ENCODE data around the gene CUL1. TPM values are rescaled to one million over a fixed set of nuclear protein-coding genes. Genes with fewer than 3 reads are reported as not detected.
A peak's percentile ranks its signal among the peaks of the same experiment; 100 is the strongest.

CUL1 gene
- total RNA-seq, 2 experiments from 2014 or later = 40.5 to 56.6 TPM

DNA sequence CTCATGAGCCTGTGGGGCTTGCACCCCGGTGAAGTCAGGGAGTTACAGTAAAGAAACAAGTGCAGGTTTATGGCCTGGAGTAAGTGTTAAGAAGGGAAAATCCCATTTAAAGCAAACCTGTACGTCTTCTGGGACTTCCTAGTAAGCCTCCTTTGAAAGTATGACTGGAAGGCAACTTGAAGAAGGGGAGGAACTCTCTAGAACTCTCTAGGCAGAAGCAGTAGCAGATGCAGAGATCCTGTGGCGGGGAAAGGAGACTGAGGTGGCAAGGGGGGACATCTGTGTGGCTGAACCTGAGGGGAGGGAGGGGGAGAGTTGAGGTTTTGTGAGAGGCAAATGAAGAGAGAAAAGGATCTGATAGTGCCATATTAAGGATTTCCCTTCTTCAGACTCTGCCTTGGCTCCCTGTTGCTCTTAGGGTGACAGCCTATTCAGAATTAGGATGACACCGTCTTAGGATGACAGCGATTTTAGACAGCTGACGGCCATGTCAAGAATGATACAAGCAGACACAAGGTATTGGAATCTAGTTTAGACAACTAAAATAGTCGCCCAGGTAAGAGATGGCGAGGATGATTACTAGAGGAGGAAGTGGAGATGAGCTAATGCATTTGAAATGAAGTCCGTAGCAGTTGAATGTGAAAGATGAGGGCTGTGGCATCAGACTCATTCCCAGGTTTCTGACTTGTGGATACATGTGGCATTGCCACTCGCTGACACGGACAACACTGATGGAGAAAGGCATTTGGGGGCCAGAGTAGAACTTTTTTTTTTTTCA lies 29.0 kb downstream of the CUL1 start:
- TF ChIP-seq EZH2phosphoT487 (IDR thresholded peaks at IDR 0.05; ENCODE audit: borderline replicate concordance, low read depth, low read length) = no peak
- TF ChIP-seq, protein P1, sequence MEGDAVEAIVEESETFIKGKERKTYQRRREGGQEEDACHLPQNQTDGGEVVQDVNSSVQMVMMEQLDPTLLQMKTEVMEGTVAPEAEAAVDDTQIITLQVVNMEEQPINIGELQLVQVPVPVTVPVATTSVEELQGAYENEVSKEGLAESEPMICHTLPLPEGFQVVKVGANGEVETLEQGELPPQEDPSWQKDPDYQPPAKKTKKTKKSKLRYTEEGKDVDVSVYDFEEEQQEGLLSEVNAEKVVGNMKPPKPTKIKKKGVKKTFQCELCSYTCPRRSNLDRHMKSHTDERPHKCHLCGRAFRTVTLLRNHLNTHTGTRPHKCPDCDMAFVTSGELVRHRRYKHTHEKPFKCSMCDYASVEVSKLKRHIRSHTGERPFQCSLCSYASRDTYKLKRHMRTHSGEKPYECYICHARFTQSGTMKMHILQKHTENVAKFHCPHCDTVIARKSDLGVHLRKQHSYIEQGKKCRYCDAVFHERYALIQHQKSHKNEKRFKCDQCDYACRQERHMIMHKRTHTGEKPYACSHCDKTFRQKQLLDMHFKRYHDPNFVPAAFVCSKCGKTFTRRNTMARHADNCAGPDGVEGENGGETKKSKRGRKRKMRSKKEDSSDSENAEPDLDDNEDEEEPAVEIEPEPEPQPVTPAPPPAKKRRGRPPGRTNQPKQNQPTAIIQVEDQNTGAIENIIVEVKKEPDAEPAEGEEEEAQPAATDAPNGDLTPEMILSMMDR (conservative IDR thresholded peaks at IDR 0.05; ENCODE audit: low read length) = no peak
- no peak overlapping the region for H3K27ac ChIP-seq (ENCODE audit: low read depth, low read length, poor library complexity, severe bottlenecking)
- intact Hi-C loops (cut with micrococcal nuclease; ENCODE audit: unreplicated experiment) = no loop called here
- ChIA-PET CTCF (ENCODE audit: unreplicated experiment) (no interaction called here), POLR2A (interaction anchor here (1.7 kb wide), 1 partner anchor 25 kb away, joined by 3 read pairs; no protein-coding TSS in a partner anchor)
- H3K4me3 ChIP-seq (ENCODE audit: low read depth, low read length, poor library complexity, severe bottlenecking) = no peak overlapping the region
- no peak overlapping the region for H3K4me2 ChIP-seq (ENCODE audit: low read length)
- H4K20me1 ChIP-seq (ENCODE audit: insufficient read depth, low read length) = peaks cover 47% of the 10 kb centered on the region
- peaks cover 32% of the 10 kb centered on the region for H3K36me3 ChIP-seq (ENCODE audit: insufficient read depth, low read length)
- H3K9me2 ChIP-seq (ENCODE audit: insufficient read depth, low read length) = no peaks in the 10 kb centered on the region
- H3K9me3 ChIP-seq (ENCODE audit: low read length) = no peaks in the 10 kb centered on the region
- peaks cover 91% of the 10 kb centered on the region for H3K79me2 ChIP-seq (ENCODE audit: insufficient read depth, low read depth, low read length)
- H3K4me1 ChIP-seq (ENCODE audit: insufficient read depth, low read length, poor library complexity, severe bottlenecking) = peaks cover 14% of the 10 kb centered on the region
- BruUV-seq (replicated peaks) = no TSS peak
- no peak overlapping the region for H2AFZ ChIP-seq (ENCODE audit: low read length)
- DNase-seq (ENCODE audit: low spot score) = peak; percentile 18

DNA sequence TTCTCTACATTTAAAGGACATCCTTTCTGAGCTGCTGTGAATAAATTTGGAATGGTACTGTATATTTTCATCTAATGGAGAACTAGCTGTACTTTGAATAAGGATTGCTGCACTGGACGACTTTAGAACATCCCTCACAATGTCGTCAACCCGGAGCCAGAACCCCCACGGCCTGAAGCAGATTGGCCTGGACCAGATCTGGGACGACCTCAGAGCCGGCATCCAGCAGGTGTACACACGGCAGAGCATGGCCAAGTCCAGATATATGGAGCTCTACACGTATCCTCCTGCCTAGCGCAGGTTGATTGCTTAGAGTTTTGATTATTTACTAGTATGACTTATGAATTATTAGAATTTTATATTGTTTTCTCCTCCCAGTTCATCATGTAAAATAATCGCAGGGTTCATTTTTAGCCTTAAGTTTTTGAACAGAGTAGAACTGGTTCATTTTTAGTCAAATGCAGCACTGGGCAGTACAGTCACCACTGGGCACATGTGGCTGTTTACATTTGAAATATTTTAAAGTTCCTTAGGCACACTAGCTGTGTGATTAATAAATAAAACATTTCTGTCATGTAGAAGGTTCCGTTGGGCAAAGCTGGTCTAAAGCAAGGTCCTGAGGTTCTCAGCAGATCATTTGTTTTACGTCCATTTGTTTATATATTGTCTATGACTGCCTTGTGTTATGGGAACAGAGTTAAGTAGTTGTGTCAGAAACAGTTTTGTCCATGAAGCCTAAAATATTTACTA lies 31.5 kb downstream of the CUL1 start:
- H2AFZ ChIP-seq (ENCODE audit: low read length) = no peak overlapping the region
- no peak for DNase-seq (ENCODE audit: low spot score)
- no peak overlapping the region for H3K4me2 ChIP-seq (ENCODE audit: low read length)
- peaks cover 57% of the 10 kb centered on the region for H3K36me3 ChIP-seq (ENCODE audit: insufficient read depth, low read length)
- H3K9me2 ChIP-seq (ENCODE audit: insufficient read depth, low read length) = no peaks in the 10 kb centered on the region
- H3K27ac ChIP-seq (ENCODE audit: low read depth, low read length, poor library complexity, severe bottlenecking) = no peak overlapping the region
- intact Hi-C loops (cut with micrococcal nuclease; ENCODE audit: unreplicated experiment) = no loop called here
- H3K9me3 ChIP-seq (ENCODE audit: low read length) = no peaks in the 10 kb centered on the region
- H3K4me1 ChIP-seq (ENCODE audit: insufficient read depth, low read length, poor library complexity, severe bottlenecking) = peaks cover 10% of the 10 kb centered on the region
- H3K4me3 ChIP-seq (ENCODE audit: low read depth, low read length, poor library complexity, severe bottlenecking) = no peak overlapping the region
- no TSS peak for BruUV-seq (replicated peaks)
- H4K20me1 ChIP-seq (ENCODE audit: insufficient read depth, low read length) = peaks cover 31% of the 10 kb centered on the region
- H3K79me2 ChIP-seq (ENCODE audit: insufficient read depth, low read depth, low read length) = peaks cover 66% of the 10 kb centered on the region
- ChIA-PET CTCF (ENCODE audit: unreplicated experiment) (no interaction called here), POLR2A (interaction anchor here (0.7 to 0.9 kb wide), 2 partner anchors 26 to 651 kb away, joined by 6 to 8 read pairs; no protein-coding TSS in a partner anchor)
- TF ChIP-seq, protein P1 (conservative IDR thresholded peaks at IDR 0.05; ENCODE audit: low read length) = no peak
- no peak for TF ChIP-seq EZH2phosphoT487 (IDR thresholded peaks at IDR 0.05; ENCODE audit: borderline replicate concordance, low read depth, low read length)

Measured in OCI-LY7 (cell line).